ENCODE results near the gene IL34.
"Not testable (repeated sequence)": the region's sequence is repeated elsewhere in the genome, so short reads cannot be mapped to it uniquely, and the experiment has no call there.

IL34 gene

DNA sequence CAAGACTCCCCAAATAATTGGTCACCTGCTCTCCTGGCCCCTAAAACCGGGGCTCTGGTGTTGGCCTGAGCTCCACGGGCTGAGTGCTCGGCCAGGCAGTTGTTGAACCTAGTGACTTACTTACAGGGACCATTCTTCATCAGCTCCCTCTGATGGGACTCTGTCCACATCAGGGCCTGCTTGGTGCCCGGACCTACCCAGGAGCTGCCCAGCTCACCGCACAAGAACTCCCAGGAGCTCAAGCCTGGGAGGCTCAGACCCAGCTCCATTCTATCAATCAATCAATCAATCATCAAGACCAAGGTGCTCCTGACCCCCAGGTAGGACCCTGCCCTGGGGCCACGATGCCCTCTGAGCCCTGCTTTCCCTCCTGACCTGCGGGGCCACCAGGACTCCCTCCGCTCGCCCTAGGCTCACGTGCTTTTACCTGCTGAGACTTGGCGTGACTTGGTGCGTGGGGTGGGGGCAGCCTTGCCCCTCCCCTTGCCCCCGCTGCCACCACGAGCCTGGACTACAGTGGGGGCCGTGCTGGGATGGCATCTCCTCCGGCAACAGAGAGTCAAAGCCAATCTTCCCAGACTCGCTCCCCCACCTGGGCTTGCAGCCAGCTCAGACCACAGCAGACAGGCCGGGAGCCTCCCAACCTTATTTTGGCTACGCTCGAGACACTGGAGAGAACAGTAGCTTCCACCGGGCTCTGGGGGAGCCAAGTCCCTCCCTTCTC, 15.7 kb downstream of the IL34 start:
- H3K27ac Mint-ChIP-seq: no peak overlapping the region
- H3K4me1 Mint-ChIP-seq: no peaks in the 10 kb centered on the region
- peaks cover 4% of the 10 kb centered on the region for H3K36me3 Mint-ChIP-seq
- H3K9me3 Mint-ChIP-seq: no peaks in the 10 kb centered on the region
- H3K4me3 Mint-ChIP-seq: no peak overlapping the region
- H3K27me3 Mint-ChIP-seq: no peaks in the 10 kb centered on the region

DNA sequence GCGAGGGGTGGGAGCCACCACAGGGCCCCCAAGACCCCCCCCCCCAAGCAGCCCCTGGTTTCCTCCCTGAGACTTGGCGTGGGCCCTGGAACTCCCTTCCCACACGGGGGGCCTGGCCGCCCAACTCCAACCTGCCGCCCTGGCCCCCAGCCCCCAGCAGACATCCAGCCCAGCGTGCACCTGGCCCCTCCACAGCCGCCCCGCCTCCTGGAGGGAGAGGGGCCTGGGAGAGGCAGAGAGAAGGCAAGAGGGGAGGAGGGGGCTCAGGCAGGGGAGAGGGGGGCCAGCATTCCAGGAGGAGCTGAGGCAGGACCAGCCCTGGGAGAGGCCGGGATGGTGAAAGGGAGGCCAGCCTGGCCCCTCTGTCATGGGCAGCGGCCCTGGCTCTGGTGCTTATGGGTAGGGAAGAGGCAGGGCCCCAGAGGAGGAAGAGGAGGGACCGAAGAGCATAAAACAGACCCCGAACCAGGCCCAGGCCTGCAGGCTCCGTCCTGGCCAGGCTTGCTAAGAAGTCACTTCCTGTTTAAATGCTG, 16.7 kb downstream of the IL34 start:
- H3K4me1 Mint-ChIP-seq: no peaks in the 10 kb centered on the region
- no peak overlapping the region for H3K4me3 Mint-ChIP-seq
- H3K9me3 Mint-ChIP-seq: no peaks in the 10 kb centered on the region
- H3K27ac Mint-ChIP-seq: no peak overlapping the region
- peaks cover 4% of the 10 kb centered on the region for H3K36me3 Mint-ChIP-seq
- no peaks in the 10 kb centered on the region for H3K27me3 Mint-ChIP-seq

DNA sequence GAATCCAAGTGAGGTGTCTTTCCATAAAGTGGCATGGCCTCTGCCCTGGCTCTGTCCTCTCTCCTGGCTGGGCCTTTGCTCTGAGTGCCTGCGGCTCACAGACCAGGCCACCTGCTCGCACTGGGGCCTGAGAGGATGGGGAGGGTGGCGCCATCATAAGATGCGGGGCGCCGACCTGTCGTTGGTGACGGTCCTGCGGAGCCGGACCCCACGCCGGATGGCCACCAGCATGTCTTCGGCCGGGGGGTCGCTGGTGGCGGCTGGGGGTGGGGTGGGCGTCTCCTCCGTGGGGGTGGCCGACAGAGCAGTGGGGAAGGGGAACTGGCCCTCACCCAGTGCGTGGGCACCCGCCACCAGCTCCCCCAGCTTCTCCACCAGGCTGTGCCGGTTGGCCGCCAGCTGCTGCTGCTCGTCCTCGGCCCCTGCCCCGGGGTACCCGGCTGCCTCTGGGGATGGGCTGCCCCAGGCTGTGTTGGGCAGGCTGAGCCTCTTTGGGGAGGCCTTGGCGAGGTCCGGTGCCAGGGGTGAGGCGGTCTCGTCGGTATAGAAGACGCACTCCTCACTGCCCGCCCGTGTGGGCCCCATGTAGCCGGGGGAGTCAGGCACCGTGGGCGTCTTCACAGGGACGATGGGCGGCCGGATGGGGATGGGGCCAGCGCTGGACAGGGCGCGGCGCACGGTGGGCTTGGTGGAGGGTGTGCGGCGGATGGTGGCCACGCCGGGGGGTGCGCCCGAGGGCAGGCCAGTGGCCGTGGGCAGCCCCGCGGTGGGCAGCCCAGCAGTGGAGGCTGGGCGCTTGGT, 17.4 kb downstream of the IL34 start:
- no peak overlapping the region for H3K4me3 Mint-ChIP-seq
- H3K4me1 Mint-ChIP-seq: no peaks in the 10 kb centered on the region
- H3K36me3 Mint-ChIP-seq: peaks cover 4% of the 10 kb centered on the region
- H3K9me3 Mint-ChIP-seq: no peaks in the 10 kb centered on the region
- no peaks in the 10 kb centered on the region for H3K27me3 Mint-ChIP-seq
- no peak overlapping the region for H3K27ac Mint-ChIP-seq

DNA sequence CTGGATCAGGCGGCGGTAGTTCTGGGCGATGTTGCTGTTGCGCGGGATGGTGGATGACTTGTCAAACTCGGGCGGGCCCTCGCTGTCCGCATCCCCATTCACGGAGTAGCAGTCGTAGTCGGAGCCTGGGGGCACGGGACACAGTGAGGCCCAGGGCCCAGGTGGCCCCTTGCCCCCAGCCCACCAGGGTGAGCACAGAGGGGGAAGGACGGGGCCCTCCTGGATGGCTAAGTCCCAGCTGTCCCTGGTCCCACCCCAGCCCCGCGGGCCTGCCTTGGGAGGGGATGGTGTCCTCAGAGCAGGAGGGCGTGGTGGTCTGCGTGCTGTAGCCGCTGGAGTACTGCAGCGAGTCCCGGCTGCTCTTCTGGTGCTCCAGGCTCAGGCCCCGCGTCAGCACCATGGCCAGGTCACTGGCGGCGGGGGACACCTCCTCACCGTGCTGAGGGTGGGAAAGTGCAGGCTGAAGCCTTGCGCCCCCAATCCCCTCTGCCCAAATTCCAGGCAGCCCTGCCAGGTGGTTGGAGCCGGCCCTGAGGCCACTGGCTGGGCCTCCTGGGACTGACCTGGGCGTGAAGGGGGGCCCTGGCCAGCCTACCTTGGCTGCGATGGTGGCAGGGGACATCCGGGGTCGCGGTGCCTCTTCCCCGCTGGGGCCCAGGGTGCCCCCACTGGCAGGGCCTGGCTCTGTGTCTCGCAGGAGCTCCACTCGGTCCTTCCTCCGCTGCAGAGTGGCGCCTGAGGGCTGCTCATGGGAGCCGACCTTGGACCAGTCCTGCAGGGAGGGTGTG, 18.2 kb downstream of the IL34 start:
- peaks cover 6% of the 10 kb centered on the region for H3K36me3 Mint-ChIP-seq
- H3K4me3 Mint-ChIP-seq: no peak overlapping the region
- no peaks in the 10 kb centered on the region for H3K4me1 Mint-ChIP-seq
- no peaks in the 10 kb centered on the region for H3K9me3 Mint-ChIP-seq
- no peaks in the 10 kb centered on the region for H3K27me3 Mint-ChIP-seq
- H3K27ac Mint-ChIP-seq: no peak overlapping the region

DNA sequence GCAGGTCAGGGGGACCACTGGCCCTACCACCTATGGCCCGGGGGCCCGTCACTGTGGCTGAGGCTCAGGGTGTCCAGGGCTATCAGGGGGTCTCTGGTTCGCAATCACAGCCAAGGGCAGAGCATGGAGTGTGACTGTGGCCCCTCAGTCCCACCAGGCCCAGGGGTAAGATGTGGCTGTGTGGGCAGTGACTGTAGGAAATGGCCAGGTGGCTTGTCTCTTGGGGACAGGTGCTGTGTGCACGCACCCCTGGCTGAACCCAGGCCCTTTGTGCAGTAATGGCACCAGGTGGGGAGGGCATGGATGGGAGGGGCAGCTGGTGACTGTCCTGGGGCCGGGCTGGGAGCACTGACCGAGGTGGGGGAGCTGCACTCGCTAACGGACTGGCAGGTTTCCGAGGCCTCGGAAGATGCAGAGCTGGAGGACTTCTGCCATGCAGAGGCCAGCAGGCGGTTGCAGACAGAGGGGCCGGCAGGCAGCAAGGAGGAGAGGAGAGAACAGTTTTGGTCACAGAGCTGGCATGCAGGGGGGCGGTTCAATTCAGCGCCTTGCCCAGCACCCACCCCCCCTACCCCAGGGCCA, 18.8 kb downstream of the IL34 start:
- H3K4me3 Mint-ChIP-seq: no peak overlapping the region

DNA sequence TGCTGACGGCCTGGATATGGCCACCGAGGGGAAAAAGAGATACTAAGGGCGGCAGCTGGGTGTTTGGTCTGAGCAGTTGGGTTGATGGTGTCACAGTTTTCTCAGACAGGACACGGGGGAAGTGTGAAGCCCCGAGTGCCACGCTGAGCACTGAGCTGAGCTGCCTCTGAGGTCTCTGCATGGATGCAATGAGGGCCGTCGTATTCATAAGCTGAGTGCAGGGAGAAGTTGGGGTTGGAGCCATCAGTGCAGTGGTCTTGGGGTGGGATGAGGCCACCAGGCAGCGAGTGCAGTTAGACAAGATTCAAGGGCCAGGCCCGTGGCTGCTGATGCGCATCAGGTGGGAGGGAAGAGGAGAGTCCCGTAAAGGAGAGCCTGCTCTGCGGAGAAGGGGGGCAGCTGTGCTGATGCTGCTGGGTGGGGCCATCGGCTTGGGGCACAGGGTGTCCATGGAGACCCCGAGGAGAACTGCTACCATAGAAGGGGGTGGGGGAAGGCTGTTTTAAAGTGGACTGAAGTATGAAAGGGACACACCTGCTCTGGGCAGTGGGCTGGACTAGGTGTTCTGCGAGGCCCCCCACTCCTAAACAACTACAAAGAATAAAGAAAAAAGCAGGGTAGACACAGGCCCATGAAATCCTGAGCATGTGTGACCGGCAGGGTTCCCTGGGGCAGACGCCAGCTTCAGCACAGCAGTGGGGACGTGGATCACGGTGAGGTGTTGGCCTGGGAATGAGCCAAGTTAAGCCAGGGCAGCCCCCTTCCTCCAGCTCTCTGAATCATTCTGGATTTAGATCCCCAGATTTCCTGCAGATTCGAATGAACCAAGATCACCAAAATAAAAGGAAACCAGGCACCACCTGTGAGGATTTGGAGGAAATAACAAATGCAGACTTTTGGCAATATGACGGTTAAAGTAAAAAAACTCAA, 19.7 kb downstream of the IL34 start:
- peaks cover 9% of the 10 kb centered on the region for H3K36me3 Mint-ChIP-seq
- no peaks in the 10 kb centered on the region for H3K4me1 Mint-ChIP-seq
- H3K27me3 Mint-ChIP-seq: no peaks in the 10 kb centered on the region
- H3K9me3 Mint-ChIP-seq: no peaks in the 10 kb centered on the region
- H3K27ac Mint-ChIP-seq: no peak overlapping the region
- no peak overlapping the region for H3K4me3 Mint-ChIP-seq

More for the DNA sequence above, 18.8 kb downstream of the IL34 start:
- no peaks in the 10 kb centered on the region for H3K9me3 Mint-ChIP-seq
- H3K36me3 Mint-ChIP-seq: peaks cover 6% of the 10 kb centered on the region
- H3K27ac Mint-ChIP-seq: no peak overlapping the region
- H3K27me3 Mint-ChIP-seq: no peaks in the 10 kb centered on the region
- no peaks in the 10 kb centered on the region for H3K4me1 Mint-ChIP-seq

DNA sequence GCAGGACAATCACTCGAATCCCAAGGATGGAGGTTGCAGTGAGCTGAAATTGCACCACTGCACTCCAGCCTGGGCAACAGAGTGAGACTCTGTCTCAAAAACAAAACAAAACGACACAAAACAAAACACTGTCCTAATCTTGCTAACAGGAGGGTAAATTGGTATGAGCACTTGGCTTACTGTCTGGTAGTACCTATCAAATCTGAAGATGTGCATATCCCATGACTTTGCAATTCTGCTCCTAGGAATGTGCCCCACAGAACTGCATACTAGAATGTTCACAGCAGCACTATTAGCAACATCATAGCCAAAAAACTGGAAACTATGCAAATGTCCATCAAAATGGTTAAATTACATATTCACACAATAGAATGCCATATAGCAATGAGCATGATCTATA, 23.8 kb downstream of the IL34 start:
- Mint-ChIP-seq H3K9me3 (no peaks in the 10 kb centered on the region), H3K27ac (no peak overlapping the region), H3K27me3 (no peaks in the 10 kb centered on the region), H3K36me3 (peaks cover 9% of the 10 kb centered on the region), H3K4me1 (no peaks in the 10 kb centered on the region), H3K4me3 (no peak overlapping the region)

DNA sequence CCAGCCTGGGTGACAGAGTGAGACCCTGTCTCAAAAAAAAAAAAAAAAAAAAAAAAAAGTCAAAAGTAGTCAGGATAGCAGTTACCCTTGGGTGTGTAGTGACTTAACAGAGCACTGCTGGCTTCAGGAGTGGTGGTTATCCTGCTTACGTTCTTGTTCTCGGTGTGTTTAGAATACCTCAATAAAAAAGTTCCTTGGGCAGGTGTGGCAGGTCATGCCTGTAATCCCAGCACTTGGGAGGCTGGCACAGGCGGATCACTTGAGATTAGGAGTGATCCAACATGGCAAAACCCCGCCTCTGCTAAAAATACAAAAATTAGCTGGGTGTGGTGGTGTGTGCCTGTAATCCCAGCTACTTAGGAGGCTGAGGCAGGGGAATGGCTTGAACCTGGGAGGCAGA, 24.6 kb downstream of the IL34 start:
- not testable (repeated sequence) for H3K4me1 Mint-ChIP-seq, H3K36me3 Mint-ChIP-seq, H3K4me3 Mint-ChIP-seq, H3K27me3 Mint-ChIP-seq, H3K27ac Mint-ChIP-seq, H3K9me3 Mint-ChIP-seq

DNA sequence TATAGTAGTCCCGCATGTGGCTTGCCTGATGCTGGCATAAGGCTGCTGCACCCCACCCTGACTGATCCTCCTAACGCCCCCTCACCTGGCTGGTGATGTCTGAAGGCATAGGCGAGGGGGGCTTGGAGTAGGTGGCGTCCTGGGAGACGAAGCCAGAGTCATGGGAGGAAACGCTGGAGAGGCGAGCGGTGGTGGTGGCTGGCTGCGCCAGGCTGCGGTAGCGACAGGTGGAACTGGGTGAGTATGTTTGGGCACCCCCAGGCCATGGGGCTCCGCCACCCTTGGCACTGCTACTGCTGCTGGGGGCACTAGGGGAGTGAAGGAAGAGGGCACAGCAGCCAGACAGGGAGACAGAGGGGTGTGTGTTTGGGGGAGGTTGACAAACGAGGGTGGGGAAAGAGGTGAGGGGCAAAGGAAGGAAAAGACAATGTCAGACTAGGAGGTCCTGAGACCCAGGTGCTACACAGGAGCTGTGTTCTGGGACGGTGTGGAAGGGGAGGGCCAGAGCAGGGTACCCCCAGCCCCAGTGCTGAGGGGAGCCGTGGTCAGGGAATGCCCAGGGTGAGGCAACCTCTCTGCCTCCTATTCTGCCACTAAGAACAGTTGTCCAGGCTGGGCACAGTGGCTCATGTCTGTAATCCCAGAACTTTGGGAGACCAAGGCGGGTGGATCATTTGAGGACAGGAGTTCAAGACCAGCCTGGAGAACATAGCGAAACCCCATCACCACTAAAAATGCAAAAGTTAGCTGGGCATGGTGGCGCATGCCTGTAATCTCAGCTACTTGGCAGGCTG, 28.1 kb downstream of the IL34 start:
- H3K9me3 Mint-ChIP-seq: no peaks in the 10 kb centered on the region
- peaks cover 2% of the 10 kb centered on the region for H3K36me3 Mint-ChIP-seq
- H3K4me3 Mint-ChIP-seq: no peak overlapping the region
- no peaks in the 10 kb centered on the region for H3K4me1 Mint-ChIP-seq
- no peaks in the 10 kb centered on the region for H3K27me3 Mint-ChIP-seq
- no peak overlapping the region for H3K27ac Mint-ChIP-seq

DNA sequence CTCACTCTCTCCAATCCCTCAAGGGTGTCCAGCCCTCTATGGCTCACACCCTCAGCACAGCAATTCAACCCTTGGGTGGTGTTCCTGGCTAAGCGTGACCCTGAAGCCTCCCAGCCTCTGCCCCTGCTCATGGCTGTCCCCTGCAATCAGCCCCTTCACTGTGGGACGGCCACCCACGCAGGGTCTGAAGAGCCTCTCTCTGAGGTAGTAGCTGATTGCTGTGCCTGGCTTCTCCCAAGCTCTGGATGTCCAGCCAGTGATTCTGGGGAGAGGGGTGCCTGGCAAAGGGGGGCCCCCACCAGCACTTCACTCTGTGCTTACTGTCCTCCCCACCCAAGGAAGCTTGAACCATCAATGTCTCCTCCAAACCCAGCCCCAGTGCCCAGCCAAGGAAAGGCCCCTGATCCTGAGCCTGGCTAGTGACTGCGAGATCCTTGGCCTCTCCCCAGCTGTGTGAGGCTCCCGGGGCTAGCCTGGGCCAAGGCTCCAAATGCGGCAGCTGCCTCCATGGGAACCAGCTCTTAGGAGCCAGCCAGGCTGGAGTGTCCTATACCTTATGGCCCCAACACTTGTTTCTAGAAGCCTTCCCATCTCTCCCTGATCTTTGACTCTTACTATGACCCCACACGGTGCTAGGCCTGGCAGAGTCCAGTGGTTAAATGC, 29.6 kb downstream of the IL34 start:
- H3K27ac Mint-ChIP-seq: no peak overlapping the region
- no peak overlapping the region for H3K4me3 Mint-ChIP-seq
- H3K36me3 Mint-ChIP-seq: no peaks in the 10 kb centered on the region
- H3K27me3 Mint-ChIP-seq: no peaks in the 10 kb centered on the region
- H3K9me3 Mint-ChIP-seq: no peaks in the 10 kb centered on the region
- no peaks in the 10 kb centered on the region for H3K4me1 Mint-ChIP-seq

DNA sequence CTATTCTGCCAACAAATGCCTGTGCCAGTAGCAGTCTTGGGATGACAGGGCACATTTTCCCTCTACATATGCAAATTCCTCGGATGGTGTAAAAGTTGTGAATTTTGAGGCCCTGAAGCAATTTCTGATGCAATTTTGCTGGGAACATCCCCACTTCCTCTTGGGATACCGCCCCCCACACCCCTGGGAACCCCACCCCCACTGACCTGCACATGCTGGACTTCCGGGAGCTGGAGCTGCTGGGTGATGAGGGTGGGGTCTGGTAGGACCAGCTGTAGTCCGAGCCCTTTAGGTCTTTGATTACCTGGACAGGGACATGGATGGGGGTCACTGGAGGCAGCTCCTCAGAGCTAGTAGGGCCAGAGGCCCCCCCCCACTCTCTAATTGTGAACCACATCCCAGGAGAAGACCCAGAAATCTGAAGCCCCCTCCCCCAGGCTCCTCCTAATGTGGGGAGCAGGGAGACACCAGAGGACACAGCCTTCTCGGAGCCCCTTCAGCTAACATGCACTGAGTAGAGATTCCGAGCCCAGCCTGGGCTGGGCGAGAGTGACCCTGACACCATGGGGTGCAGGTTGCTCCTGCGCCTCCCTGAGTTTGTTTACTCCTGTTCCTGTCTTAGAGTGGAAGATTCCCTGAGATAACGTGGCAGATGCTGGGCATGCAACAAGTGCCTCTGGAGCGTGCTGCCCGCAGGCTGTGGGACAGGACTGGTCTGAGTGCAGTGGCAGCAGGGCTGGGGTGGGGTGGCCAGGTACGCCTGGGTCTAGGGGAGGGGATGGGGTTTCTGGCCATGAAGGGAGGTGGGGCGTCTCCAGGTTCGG, 30.5 kb downstream of the IL34 start:
- no peaks in the 10 kb centered on the region for H3K27me3 Mint-ChIP-seq
- no peaks in the 10 kb centered on the region for H3K4me1 Mint-ChIP-seq
- H3K27ac Mint-ChIP-seq: no peak overlapping the region
- H3K36me3 Mint-ChIP-seq: no peaks in the 10 kb centered on the region
- H3K9me3 Mint-ChIP-seq: no peaks in the 10 kb centered on the region
- no peak overlapping the region for H3K4me3 Mint-ChIP-seq

DNA sequence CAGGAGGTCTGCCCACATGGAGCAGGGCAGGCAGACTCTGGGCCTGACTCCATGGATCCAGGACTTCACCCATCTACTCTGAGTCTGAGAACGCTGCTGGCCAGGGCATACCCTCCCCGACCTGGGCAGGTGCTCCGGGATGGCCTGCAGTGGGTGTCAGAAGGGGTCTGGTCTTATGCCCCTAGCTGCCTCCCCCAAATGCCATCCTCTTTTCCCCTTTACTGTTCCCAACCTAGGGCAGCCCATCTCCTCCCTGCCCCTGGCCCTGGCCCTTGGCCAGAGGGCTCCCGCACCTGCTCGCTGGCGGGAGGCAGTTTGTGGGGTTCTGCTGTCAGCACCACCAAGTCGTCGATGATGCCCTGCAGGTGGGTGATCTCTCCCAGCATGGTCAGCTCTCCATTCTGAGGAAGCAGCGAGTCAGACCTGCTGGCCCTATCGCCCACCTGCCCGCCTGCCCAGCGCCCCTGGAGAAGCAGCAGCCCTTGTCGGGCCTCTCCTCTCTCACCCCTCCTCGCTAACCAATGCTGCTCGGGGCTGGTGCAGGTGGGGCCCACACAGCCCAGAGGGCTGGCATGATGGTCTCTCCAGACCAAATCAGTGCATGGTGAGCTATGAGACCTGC, 31.3 kb downstream of the IL34 start:
- Mint-ChIP-seq H3K27ac (no peak overlapping the region), H3K4me3 (no peak overlapping the region), H3K36me3 (no peaks in the 10 kb centered on the region), H3K9me3 (no peaks in the 10 kb centered on the region), H3K4me1 (no peaks in the 10 kb centered on the region), H3K27me3 (no peaks in the 10 kb centered on the region)
